Measurements from ENCODE around the gene MGAT3.

GRCh38 chr22:39409516-39410029, 47.2 kb upstream of the MGAT3 start:
- TF ChIP-seq POLR2A (IDR thresholded peaks at IDR 0.05) (no peak), CTCF (IDR thresholded peaks at IDR 0.05) (no peak)
